ENCODE data around the gene GNG7. TPM values are rescaled to one million over a fixed set of nuclear protein-coding genes. Genes with fewer than 3 reads are reported as not detected.

The GNG7 gene
- polyA plus RNA-seq, 1 donor = 2.2 TPM

- H3K27me3 ChIP-seq (ENCODE audit: control insufficient read depth, insufficient read depth, low read length) = no peaks in the 10 kb centered on the region
- no peak for DNase-seq
- H3K4me1 ChIP-seq (ENCODE audit: control insufficient read depth, insufficient read depth, low read length) = no peaks in the 10 kb centered on the region
- no CpG with 5 or more reads among the region's 5 CpGs for WGBS (ENCODE audit: insufficient coverage, low lambda C conversion rate)
- H3K9me3 ChIP-seq (ENCODE audit: control insufficient read depth, low read depth, low read length) = peaks cover 16% of the 10 kb centered on the region
- H3K4me3 ChIP-seq (ENCODE audit: low read length) = no peak overlapping the region
- H3K36me3 ChIP-seq (ENCODE audit: control insufficient read depth, insufficient read depth, low read length) = no peaks in the 10 kb centered on the region
- no peak overlapping the region for H3K27ac ChIP-seq (ENCODE audit: low read length)
These were observed 9.3 kb upstream of the GNG7 start for GRCh38 chr19:2711875-2712205.

DNA sequence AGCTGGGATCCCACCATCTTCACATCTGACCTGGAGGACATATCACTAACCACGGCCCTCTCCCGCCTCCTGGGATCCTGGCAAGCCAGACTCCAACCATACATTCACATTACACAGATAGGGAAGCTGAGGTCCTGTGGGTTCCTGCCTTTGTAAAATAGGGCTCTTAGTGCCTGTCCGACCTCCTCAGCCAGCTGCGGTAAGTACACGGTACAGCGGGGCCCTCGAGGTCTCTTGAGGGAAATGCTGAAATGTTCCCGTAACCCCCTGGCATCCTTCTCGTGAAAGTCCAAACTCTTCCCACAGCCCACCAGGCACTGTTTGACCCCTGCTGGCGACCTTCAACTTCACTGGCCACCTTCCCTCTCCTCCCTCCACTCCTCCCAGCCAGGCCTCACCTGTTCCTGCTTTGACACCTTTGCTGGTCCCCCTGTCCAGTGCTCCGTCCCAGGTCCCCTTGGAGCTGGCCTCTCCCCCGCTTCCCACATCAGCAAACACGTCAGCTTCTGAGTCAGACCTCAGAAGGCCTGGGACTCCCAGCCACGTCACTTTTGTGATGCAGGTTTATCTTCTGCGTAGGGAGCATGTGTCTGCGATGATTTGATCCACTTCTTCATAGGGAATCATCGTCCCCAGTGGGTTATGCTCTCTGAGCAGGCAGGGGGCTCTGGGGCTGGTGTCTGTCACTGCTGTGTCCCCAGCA is 8.8 kb upstream of the GNG7 start:
- no peak overlapping the region for H3K4me3 ChIP-seq (ENCODE audit: low read length)
- WGBS (ENCODE audit: insufficient coverage, low lambda C conversion rate) = no CpG with 5 or more reads among the region's 17 CpGs
- peaks cover 15% of the 10 kb centered on the region for H3K9me3 ChIP-seq (ENCODE audit: control insufficient read depth, low read depth, low read length)
- H3K27ac ChIP-seq (ENCODE audit: low read length) = no peak overlapping the region
- H3K4me1 ChIP-seq (ENCODE audit: control insufficient read depth, insufficient read depth, low read length) = no peaks in the 10 kb centered on the region
- H3K36me3 ChIP-seq (ENCODE audit: control insufficient read depth, insufficient read depth, low read length) = no peaks in the 10 kb centered on the region
- H3K27me3 ChIP-seq (ENCODE audit: control insufficient read depth, insufficient read depth, low read length) = no peaks in the 10 kb centered on the region
- DNase-seq = no peak

GRCh38 chr19:2706251-2706650 is 3.8 kb upstream of the GNG7 start:
- WGBS (ENCODE audit: insufficient coverage, low lambda C conversion rate) = 88% methylated on average over 1 of the region's 5 CpGs
- no peak for DNase-seq
- Histone ChIP-seq H3K4me3 (ENCODE audit: low read length) (no peak overlapping the region), H3K36me3 (ENCODE audit: control insufficient read depth, insufficient read depth, low read length) (no peaks in the 10 kb centered on the region), H3K9me3 (ENCODE audit: control insufficient read depth, low read depth, low read length) (no peaks in the 10 kb centered on the region), H3K27me3 (ENCODE audit: control insufficient read depth, insufficient read depth, low read length) (peaks cover 24% of the 10 kb centered on the region), H3K27ac (ENCODE audit: low read length) (no peak overlapping the region), H3K4me1 (ENCODE audit: control insufficient read depth, insufficient read depth, low read length) (peaks cover 4% of the 10 kb centered on the region)

DNA sequence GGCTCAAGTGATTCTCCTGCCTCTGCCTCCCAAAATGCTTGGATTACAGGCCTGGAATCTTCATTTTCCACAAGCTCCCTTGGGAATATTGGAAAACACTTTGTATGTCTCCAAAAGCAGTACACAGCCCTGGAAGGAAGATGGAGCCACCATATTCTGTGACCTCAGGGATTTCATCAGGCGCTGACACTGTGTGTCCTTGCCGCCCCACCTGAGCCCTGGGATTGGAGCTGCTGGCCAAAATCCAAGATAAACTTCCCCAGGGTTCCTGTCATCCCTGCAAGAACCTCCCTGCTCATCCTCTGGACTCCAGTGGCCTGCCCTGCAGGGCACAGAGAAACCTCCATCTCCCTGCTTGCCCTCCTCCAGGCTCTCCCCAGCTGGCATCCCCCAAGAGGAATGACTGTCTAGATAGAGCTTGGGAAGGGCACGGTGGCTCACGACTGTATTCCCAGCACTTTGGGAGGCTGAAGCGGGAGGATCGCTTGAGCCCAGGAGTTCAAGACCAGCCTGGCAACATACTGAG is 1.3 kb upstream of the GNG7 start:
- Histone ChIP-seq H3K27ac (ENCODE audit: low read length) (no peak overlapping the region), H3K27me3 (ENCODE audit: control insufficient read depth, insufficient read depth, low read length) (peaks cover 34% of the 10 kb centered on the region), H3K4me1 (ENCODE audit: control insufficient read depth, insufficient read depth, low read length) (peaks cover 4% of the 10 kb centered on the region), H3K4me3 (ENCODE audit: low read length) (no peak overlapping the region), H3K36me3 (ENCODE audit: control insufficient read depth, insufficient read depth, low read length) (no peaks in the 10 kb centered on the region), H3K9me3 (ENCODE audit: control insufficient read depth, low read depth, low read length) (no peaks in the 10 kb centered on the region)
- no CpG with 5 or more reads among the region's 6 CpGs for WGBS (ENCODE audit: insufficient coverage, low lambda C conversion rate)
- DNase-seq = no peak

GRCh38 chr19:2703077-2703437 is 563 bp upstream of the GNG7 start:
- H3K9me3 ChIP-seq (ENCODE audit: control insufficient read depth, low read depth, low read length) = no peaks in the 10 kb centered on the region
- WGBS (ENCODE audit: insufficient coverage, low lambda C conversion rate) = no CpG with 5 or more reads among the region's 5 CpGs

DNA sequence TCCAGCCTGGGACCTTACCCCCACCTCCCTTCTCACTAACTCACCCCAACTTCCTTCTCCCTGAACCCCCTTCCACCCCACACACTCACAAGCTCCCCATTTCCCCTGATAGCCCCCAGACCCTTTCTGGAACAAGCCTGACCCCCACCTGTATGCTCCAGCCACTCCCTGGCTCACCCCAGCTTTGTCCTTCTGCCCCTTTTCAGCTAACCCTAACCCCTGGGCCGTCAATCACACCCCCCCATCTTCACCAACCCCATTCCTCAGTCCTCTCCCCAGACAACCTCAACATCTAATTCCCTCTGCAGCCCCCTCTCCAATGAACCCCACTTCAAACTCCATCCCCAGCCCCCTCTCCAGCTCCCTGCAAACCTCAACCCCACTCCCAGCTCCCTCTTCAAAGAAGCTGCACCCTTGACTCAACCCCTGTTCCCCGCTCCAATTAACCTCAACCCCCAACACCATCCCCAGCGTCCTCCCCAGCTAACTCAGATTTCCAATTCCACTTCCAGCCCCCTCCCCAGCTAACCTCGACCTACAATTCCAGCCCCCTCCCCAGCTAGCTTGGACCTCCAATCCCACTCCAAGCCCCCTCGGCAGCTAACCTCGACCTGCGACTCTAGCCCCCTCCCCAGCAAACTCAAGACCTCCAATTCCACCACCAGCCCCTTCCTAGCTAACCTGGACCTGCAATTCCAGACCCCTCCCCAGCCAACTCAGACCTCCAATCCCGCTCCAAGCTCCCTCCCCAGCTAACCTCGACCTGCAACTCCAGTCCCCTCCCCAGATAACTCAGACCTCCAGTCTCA is 929 bp downstream of the GNG7 start:
- H3K4me1 ChIP-seq (ENCODE audit: control insufficient read depth, insufficient read depth, low read length) = peaks cover 4% of the 10 kb centered on the region
- no peak for DNase-seq
- WGBS (ENCODE audit: insufficient coverage, low lambda C conversion rate) = no CpG with 5 or more reads among the region's 9 CpGs
- H3K36me3 ChIP-seq (ENCODE audit: control insufficient read depth, insufficient read depth, low read length) = no peaks in the 10 kb centered on the region
- no peak overlapping the region for H3K27ac ChIP-seq (ENCODE audit: low read length)
- peak overlapping the region; percentile 49 for H3K4me3 ChIP-seq (ENCODE audit: low read length)
- H3K9me3 ChIP-seq (ENCODE audit: control insufficient read depth, low read depth, low read length) = no peaks in the 10 kb centered on the region
- H3K27me3 ChIP-seq (ENCODE audit: control insufficient read depth, insufficient read depth, low read length) = peaks cover 37% of the 10 kb centered on the region

More at GRCh38 chr19:2703077-2703437, 563 bp upstream of the GNG7 start:
- no peak for DNase-seq
- H3K4me1 ChIP-seq (ENCODE audit: control insufficient read depth, insufficient read depth, low read length) = peaks cover 4% of the 10 kb centered on the region
- no peak overlapping the region for H3K27ac ChIP-seq (ENCODE audit: low read length)
- H3K36me3 ChIP-seq (ENCODE audit: control insufficient read depth, insufficient read depth, low read length) = no peaks in the 10 kb centered on the region
- peaks cover 34% of the 10 kb centered on the region for H3K27me3 ChIP-seq (ENCODE audit: control insufficient read depth, insufficient read depth, low read length)
- no peak overlapping the region for H3K4me3 ChIP-seq (ENCODE audit: low read length)

DNA sequence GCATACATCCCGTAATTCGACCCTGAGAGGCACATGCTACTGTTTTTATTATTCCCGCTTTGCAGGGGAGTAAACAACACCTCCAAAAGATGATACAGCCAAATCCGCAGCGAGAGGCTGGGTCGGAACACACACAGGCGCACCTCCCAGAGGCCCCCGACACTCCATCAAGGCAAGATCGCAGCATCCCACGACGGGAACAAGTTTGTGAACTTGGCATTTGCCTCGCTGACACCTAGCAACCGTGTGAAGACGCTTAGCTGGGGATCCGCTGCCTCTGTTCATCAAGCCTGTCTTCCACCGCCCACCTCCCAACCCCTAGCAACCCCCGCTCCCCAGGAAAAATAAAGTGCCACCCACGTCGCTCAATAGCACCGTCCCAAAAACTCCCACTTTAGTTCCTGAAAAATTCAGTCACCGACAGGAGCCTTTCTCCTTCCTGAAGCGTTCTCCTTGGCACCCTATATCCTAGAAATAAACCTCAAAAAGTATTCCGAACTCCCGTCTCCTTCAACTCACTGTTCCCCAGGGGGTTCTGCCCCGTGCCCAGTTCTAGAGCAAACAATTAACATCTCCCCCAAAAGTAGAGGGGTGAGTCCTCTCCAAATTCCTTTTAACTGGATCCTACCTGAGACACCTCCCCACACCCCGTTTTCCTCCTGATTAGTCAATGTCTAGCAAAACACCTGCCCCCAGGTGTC is 1.7 kb downstream of the GNG7 start:
- Histone ChIP-seq H3K4me3 (ENCODE audit: low read length) (no peak overlapping the region), H3K36me3 (ENCODE audit: control insufficient read depth, insufficient read depth, low read length) (no peaks in the 10 kb centered on the region), H3K4me1 (ENCODE audit: control insufficient read depth, insufficient read depth, low read length) (peaks cover 4% of the 10 kb centered on the region), H3K9me3 (ENCODE audit: control insufficient read depth, low read depth, low read length) (no peaks in the 10 kb centered on the region), H3K27me3 (ENCODE audit: control insufficient read depth, insufficient read depth, low read length) (peaks cover 37% of the 10 kb centered on the region), H3K27ac (ENCODE audit: low read length) (no peak overlapping the region)
- 13% methylated on average over 4 of the region's 26 CpGs for WGBS (ENCODE audit: insufficient coverage, low lambda C conversion rate)
- no peak for DNase-seq

DNA sequence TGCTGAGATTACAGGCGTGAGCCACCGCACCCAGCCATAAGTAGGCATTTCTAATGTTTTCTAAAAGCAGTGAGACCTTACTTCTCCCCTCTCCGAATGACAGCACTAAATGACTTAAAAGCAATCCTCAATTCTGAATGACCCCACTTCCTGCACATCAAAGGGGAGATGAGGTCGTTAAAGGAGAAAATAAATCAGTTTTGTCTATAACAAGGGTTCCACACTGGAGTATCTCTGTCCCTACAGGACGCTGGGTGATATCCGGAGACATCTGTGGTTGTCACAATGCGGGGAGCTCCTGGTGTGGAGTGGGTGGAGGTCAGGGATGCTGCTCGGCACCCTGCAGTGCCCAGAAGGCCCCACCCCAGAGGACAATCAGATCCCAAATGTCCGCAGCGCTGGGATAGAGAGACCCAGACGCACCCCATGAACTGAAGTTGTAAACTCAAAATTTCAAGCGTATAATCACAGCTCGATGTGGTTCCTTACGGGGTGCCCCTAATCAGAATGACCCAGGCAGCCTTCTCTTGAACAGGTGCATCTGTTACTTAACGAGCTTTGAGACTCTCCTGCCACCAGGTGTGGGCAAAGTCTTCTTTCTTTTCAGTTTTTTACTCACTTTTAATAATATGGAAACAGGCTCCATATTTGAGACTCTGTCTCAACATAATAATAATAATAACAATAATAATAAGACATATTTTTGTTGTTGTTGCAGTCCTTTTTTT is 2.9 kb downstream of the GNG7 start:
- Histone ChIP-seq H3K4me1 (ENCODE audit: control insufficient read depth, insufficient read depth, low read length) (peaks cover 4% of the 10 kb centered on the region), H3K27me3 (ENCODE audit: control insufficient read depth, insufficient read depth, low read length) (peaks cover 37% of the 10 kb centered on the region), H3K9me3 (ENCODE audit: control insufficient read depth, low read depth, low read length) (no peaks in the 10 kb centered on the region), H3K4me3 (ENCODE audit: low read length) (no peak overlapping the region), H3K27ac (ENCODE audit: low read length) (no peak overlapping the region), H3K36me3 (ENCODE audit: control insufficient read depth, insufficient read depth, low read length) (no peaks in the 10 kb centered on the region)
- no peak for DNase-seq
- WGBS (ENCODE audit: insufficient coverage, low lambda C conversion rate) = no CpG with 5 or more reads among the region's 15 CpGs

- no peak overlapping the region for H3K4me3 ChIP-seq (ENCODE audit: low read length)
- no peaks in the 10 kb centered on the region for H3K9me3 ChIP-seq (ENCODE audit: control insufficient read depth, low read depth, low read length)
- H3K36me3 ChIP-seq (ENCODE audit: control insufficient read depth, insufficient read depth, low read length) = no peaks in the 10 kb centered on the region
- H3K27ac ChIP-seq (ENCODE audit: low read length) = no peak overlapping the region
- no CpG with 5 or more reads among the region's 5 CpGs for WGBS (ENCODE audit: insufficient coverage, low lambda C conversion rate)
- H3K27me3 ChIP-seq (ENCODE audit: control insufficient read depth, insufficient read depth, low read length) = peaks cover 2% of the 10 kb centered on the region
- no peaks in the 10 kb centered on the region for H3K4me1 ChIP-seq (ENCODE audit: control insufficient read depth, insufficient read depth, low read length)
- no peak for DNase-seq
These were observed 8.3 kb downstream of the GNG7 start for GRCh38 chr19:2694196-2694595.
